H1 (cell line): ENCODE results near the gene ASTN2. TPM values are rescaled to one million over a fixed set of nuclear protein-coding genes. Genes with fewer than 3 reads are reported as not detected.
"Not testable (repeated sequence)": the region's sequence is repeated elsewhere in the genome, so short reads cannot be mapped to it uniquely, and the experiment has no call there.

Source experiments
- CTCF ChIA-PET: fragments of 300-600 bp; sonication (Branson Sonifier 250); formaldehyde crosslinking; loops from one replicate; lab custom pipeline; 2021; ENCODE audit not compliant: partially characterized antibody; lab: Charles Lee
- POLR2A ChIA-PET: fragments of 300-600 bp; sonication (Branson Sonifier 250); formaldehyde crosslinking; loops from one replicate; lab custom pipeline; 2021; ENCODE audit warnings: inconsistent platforms; ENCODE audit not compliant: partially characterized antibody; lab: Charles Lee
- DNase-seq, 2 experiments: peaks; one replicate each; pipeline versions ENCODE4 v3.0.0 to v3.0.0-alpha.2; 2010 to 2022; ENCODE audit warnings: low spot score in 2 of 2, low read depth in 1 of 2, mixed read lengths in 1 of 2
- FAIRE-seq: peaks from 2 replicates; lab custom pipeline; 2011; peaks lifted over from hg19 to GRCh38; lab: Jason Lieb, UNC
- H2AFZ ChIP-seq: 2 replicates; pipeline ENCODE4 v1.8.1; 2012; ENCODE audit warnings: low read length, inconsistent platforms
- H2AK5ac ChIP-seq: 2 replicates; pipeline ENCODE4 v1.6.1; 2013; ENCODE audit warnings: low read depth, low read length
- H2BK120ac ChIP-seq: replicated peaks from 2 replicates; pipeline ENCODE3; 2013; ENCODE audit warnings: low read depth, low read length, inconsistent platforms
- H2BK12ac ChIP-seq: 2 replicates; pipeline ENCODE4 v1.6.1; 2013; ENCODE audit warnings: low read depth, low read length
- H2BK15ac ChIP-seq: 2 replicates; pipeline ENCODE4 v1.6.1; 2013; ENCODE audit warnings: low read length
- H2BK20ac ChIP-seq: 2 replicates; pipeline ENCODE4 v1.6.1; 2013; ENCODE audit warnings: low read length
- H2BK5ac ChIP-seq: 2 replicates; pipeline ENCODE4 v1.6.1; 2013; ENCODE audit warnings: low read depth, low read length
- H3K14ac ChIP-seq: 2 replicates; pipeline ENCODE4 v1.6.1; 2013; ENCODE audit warnings: inconsistent platforms; ENCODE audit not compliant: insufficient read length
- H3K18ac ChIP-seq: 2 replicates; pipeline ENCODE4 v1.6.1; 2013; ENCODE audit warnings: low read length; ENCODE audit errors: extremely low read depth
- H3K23ac ChIP-seq: 2 replicates; pipeline ENCODE4 v1.6.1; 2013; ENCODE audit warnings: inconsistent platforms; ENCODE audit not compliant: insufficient read length
- H3K23me2 ChIP-seq: 2 replicates; pipeline ENCODE4 v1.6.1; 2013; ENCODE audit warnings: low read depth, low read length
- H3K27ac ChIP-seq: 2 replicates; pipeline ENCODE4 v1.6.1; 2011; ENCODE audit warnings: low read depth, low read length, inconsistent platforms
- H3K27me3 ChIP-seq, 4 experiments: replicated peaks in 1 of 4; 1 replicate in 1 of 4; 2 replicates in 3 of 4; pipeline versions ENCODE4 v1.6.1 to v1.8.1; 2011 to 2013; ENCODE audit warnings: low read length in 3 of 4, mild to moderate bottlenecking in 3 of 4, inconsistent platforms in 2 of 4, mixed read lengths in 2 of 4, moderate library complexity in 1 of 4; ENCODE audit not compliant: control insufficient read depth in 3 of 4, insufficient read depth in 3 of 4; ENCODE audit errors: extremely low read depth in 1 of 4
- H3K36me3 ChIP-seq, 4 experiments: 2 replicates each; pipeline versions ENCODE4 v1.6.1 to v1.8.1; 2011 to 2013; ENCODE audit warnings: mild to moderate bottlenecking in 4 of 4, low read length in 3 of 4, moderate library complexity in 2 of 4, control low read depth in 1 of 4, inconsistent platforms in 1 of 4; ENCODE audit not compliant: insufficient read depth in 4 of 4, control insufficient read depth in 2 of 4
- H3K4ac ChIP-seq: replicated peaks from 2 replicates; pipeline ENCODE3; 2013; ENCODE audit warnings: low read length, low read depth, mixed read lengths, inconsistent platforms; ENCODE audit not compliant: insufficient read length
- H3K4me1 ChIP-seq, 4 experiments: replicated peaks in 1 of 4; 1 replicate in 1 of 4; 2 replicates in 3 of 4; pipeline versions ENCODE4 v1.6.1 to v1.8.1; 2011 to 2013; ENCODE audit warnings: low read length in 3 of 4, inconsistent platforms in 2 of 4, mixed read lengths in 1 of 4; ENCODE audit not compliant: insufficient read depth in 4 of 4, control insufficient read depth in 3 of 4
- H3K4me2 ChIP-seq, 2 experiments: 2 replicates each; pipeline versions ENCODE4 v1.6.1 to v1.8.1; 2011 to 2013; ENCODE audit warnings: low read depth in 2 of 2, low read length in 2 of 2, control low read depth in 1 of 2, inconsistent platforms in 1 of 2, mild to moderate bottlenecking in 1 of 2; ENCODE audit not compliant: insufficient read depth in 1 of 2
- H3K4me3 ChIP-seq, 4 experiments: fragments of 200-600, 300-600 bp in 1 of 4; sonication (generic), shearing (Covaris generic), sonication (Bioruptor Twin) in 1 of 4; 2 replicates each; pipeline versions ENCODE4 v1.5.1 to v1.8.1; 2011 to 2016; ENCODE audit warnings: low read length in 4 of 4, low read depth in 3 of 4, control low read depth in 2 of 4, inconsistent platforms in 2 of 4, mild to moderate bottlenecking in 2 of 4, mixed read lengths in 1 of 4, moderate library complexity in 1 of 4; ENCODE audit not compliant: insufficient read depth in 2 of 4; ENCODE audit errors: extremely low read depth in 1 of 4
- H3K56ac ChIP-seq: replicated peaks from 2 replicates; pipeline ENCODE3; 2013; ENCODE audit warnings: low read depth, mild to moderate bottlenecking, mixed read lengths, low read length, inconsistent platforms; ENCODE audit not compliant: insufficient read length
- H3K79me1 ChIP-seq: 2 replicates; pipeline ENCODE4 v1.6.1; 2013; ENCODE audit warnings: low read depth, low read length, control low read depth
- H3K79me2 ChIP-seq, 2 experiments: 2 replicates each; pipeline versions ENCODE4 v1.6.1 to v1.8.1; 2012 to 2013; ENCODE audit warnings: low read length in 2 of 2, mild to moderate bottlenecking in 2 of 2, inconsistent platforms in 1 of 2; ENCODE audit not compliant: insufficient read depth in 2 of 2, control insufficient read depth in 1 of 2
- H3K9ac ChIP-seq, 4 experiments: replicated peaks in 1 of 4; 1 replicate in 1 of 4; 2 replicates in 3 of 4; pipeline versions ENCODE4 v1.6.1 to v1.8.1; 2011 to 2013; ENCODE audit warnings: low read depth in 3 of 4, low read length in 3 of 4, control low read depth in 2 of 4, mild to moderate bottlenecking in 2 of 4, moderate library complexity in 2 of 4, inconsistent platforms in 1 of 4; ENCODE audit errors: extremely low read depth in 1 of 4
- H3K9me3 ChIP-seq, 2 experiments: 2 replicates each; pipeline versions ENCODE4 v1.6.1 to v1.8.1; 2012 to 2013; ENCODE audit warnings: mild to moderate bottlenecking in 2 of 2, moderate library complexity in 2 of 2, control low read depth in 1 of 2, inconsistent platforms in 1 of 2, low read depth in 1 of 2, low read length in 1 of 2, mixed read lengths in 1 of 2; ENCODE audit not compliant: insufficient read depth in 2 of 2
- H4K20me1 ChIP-seq, 2 experiments: replicated peaks in 1 of 2; 2 replicates each; pipeline versions ENCODE3 to v1.8.1; 2011 to 2013; ENCODE audit warnings: inconsistent platforms in 2 of 2, low read length in 2 of 2, mild to moderate bottlenecking in 1 of 2; ENCODE audit not compliant: insufficient read depth in 2 of 2, control insufficient read depth in 1 of 2
- H4K5ac ChIP-seq: 2 replicates; pipeline ENCODE4 v1.6.1; 2013; ENCODE audit warnings: low read length, low read depth, mixed read lengths, inconsistent platforms; ENCODE audit not compliant: insufficient read length
- H4K8ac ChIP-seq: 2 replicates; pipeline ENCODE4 v1.8.0; 2013; ENCODE audit warnings: mild to moderate bottlenecking, moderate library complexity, low read length, inconsistent platforms; ENCODE audit not compliant: insufficient read depth; ENCODE audit errors: extremely low read depth
- H4K91ac ChIP-seq: replicated peaks from 2 replicates; pipeline ENCODE3; 2013; ENCODE audit warnings: low read length, mixed read lengths, inconsistent platforms; ENCODE audit not compliant: insufficient read length
- polyA plus RNA-seq, 7 experiments: library from polyadenylated mRNA; depleted of rRNA in 3 of 7; stranded (reverse) in 5 of 7; unstranded in 2 of 7; fragments of >200 nt in 5 of 7; fragments of 200-250 nt in 2 of 7; gene quantifications; 1 replicate in 5 of 7; 2 replicates in 1 of 7; 4 replicates in 1 of 7; pipeline versions ENCODE4 v1.2.1 to v1.2.3, GENCODE V29; 2011 to 2013; ENCODE audit warnings: missing spikeins in 2 of 7, mixed read lengths in 2 of 7
- total RNA-seq: library from RNA; stranded (reverse); fragmentation: NEBNext Ultra II Directional; extraction: Animal tissue kit (Norgen Biotek cat#: 25700); gene quantifications from 2 replicates; pipeline ENCODE4 v1.2.1, GENCODE V29; 2021

The ASTN2 gene
- total and polyA plus RNA-seq, 2 of the 8 experiments (the other 6 are each of a cell fraction or from before 2014, with no cell fraction given) = 8.2 to 13.7 TPM

- H3K4me1 ChIP-seq, DNase-seq, H4K91ac ChIP-seq, H3K27ac ChIP-seq, H3K4me3 ChIP-seq, H3K36me3 ChIP-seq, H3K14ac ChIP-seq, H3K56ac ChIP-seq, H3K4ac ChIP-seq, H4K20me1 ChIP-seq, H3K27me3 ChIP-seq, H2BK5ac ChIP-seq, H2BK120ac ChIP-seq, H2AK5ac ChIP-seq, H2AFZ ChIP-seq, H3K9ac ChIP-seq, H3K9me3 ChIP-seq, H4K5ac ChIP-seq, H2BK20ac ChIP-seq, H3K79me1 ChIP-seq, H3K23ac ChIP-seq, H4K8ac ChIP-seq, FAIRE-seq, H3K4me2 ChIP-seq, H3K18ac ChIP-seq, H2BK12ac ChIP-seq, H2BK15ac ChIP-seq: not testable (repeated sequence)
- ChIA-PET CTCF (interaction anchor here (0.8 kb wide), 1 partner anchor 865 kb away, joined by 3 read pairs; no protein-coding TSS in a partner anchor), POLR2A (interaction anchor here (1.1 kb wide), 1 partner anchor 8 kb away, joined by 3 read pairs; no protein-coding TSS in a partner anchor)
- Histone ChIP-seq H3K23me2 (peaks cover 12% of the 10 kb centered on the region), H3K79me2 (peaks cover 0 to 31% of the 10 kb centered on the region in 2 experiments; a peak in 2 of 4 replicates)
Observed at GRCh38 chr9:116690805-116691204, 724.1 kb downstream of the ASTN2 start.
